Liver (tissue), 9 donors: ENCODE results near the gene TMEM178A. TPM values are rescaled to one million over a fixed set of nuclear protein-coding genes. Genes with fewer than 3 reads are reported as not detected.

ENCODE experiments used
- DNase-seq: peaks from one replicate; pipeline ENCODE4 v3.0.0-alpha.2; 2017; ENCODE audit warnings: low spot score
- H3K27ac ChIP-seq, 2 donors: one replicate each; pipeline ENCODE4 v1.7.0; 2013; ENCODE audit warnings: inconsistent platforms in 2 of 2, low read length in 2 of 2, control low read depth in 1 of 2, low read depth in 1 of 2, mild to moderate bottlenecking in 1 of 2
- H3K27me3 ChIP-seq, 4 donors: one replicate each; pipeline versions ENCODE4 v1.6.1 to v1.7.0; 2013; ENCODE audit warnings: low read length in 3 of 4, inconsistent platforms in 1 of 4, mild to moderate bottlenecking in 1 of 4, moderate library complexity in 1 of 4; ENCODE audit not compliant: control insufficient read depth in 4 of 4, insufficient read depth in 4 of 4
- H3K36me3 ChIP-seq, 4 donors: one replicate each; pipeline versions ENCODE4 v1.6.1 to v1.7.0; 2013; ENCODE audit warnings: low read length in 3 of 4, mild to moderate bottlenecking in 3 of 4, low read depth in 1 of 4, moderate library complexity in 1 of 4; ENCODE audit not compliant: control insufficient read depth in 4 of 4, insufficient read depth in 3 of 4
- H3K4me1 ChIP-seq, 4 donors: one replicate each; pipeline versions ENCODE4 v1.6.1 to v1.7.0; 2013; ENCODE audit warnings: low read length in 3 of 4, mild to moderate bottlenecking in 3 of 4, moderate library complexity in 1 of 4; ENCODE audit not compliant: control insufficient read depth in 4 of 4, insufficient read depth in 4 of 4
- H3K4me3 ChIP-seq, 3 donors: one replicate each; pipeline versions ENCODE4 v1.6.1 to v1.7.0; 2013; ENCODE audit warnings: low read length in 3 of 3, control low read depth in 1 of 3, low read depth in 1 of 3, mild to moderate bottlenecking in 1 of 3
- H3K9ac ChIP-seq, 2 donors: one replicate each; pipeline ENCODE4 v1.7.0; 2013; ENCODE audit warnings: low read length in 2 of 2, mild to moderate bottlenecking in 2 of 2, moderate library complexity in 2 of 2, control low read depth in 1 of 2, low read depth in 1 of 2
- H3K9me3 ChIP-seq, 4 donors: one replicate each; pipeline versions ENCODE4 v1.6.1 to v1.7.0; 2013; ENCODE audit warnings: low read length in 3 of 4; ENCODE audit not compliant: control insufficient read depth in 4 of 4
- EGR1 ChIP-seq, 2 donors: IDR thresholded peaks; 2 replicates each; pipeline ENCODE4 v1.6.1; 2016 to 2018; ENCODE audit warnings: antibody characterized with exemption in 2 of 2, low read depth in 2 of 2
- FOXA1 ChIP-seq: IDR thresholded peaks from 2 replicates; pipeline ENCODE4 v1.6.1; 2016; ENCODE audit warnings: antibody characterized with exemption
- FOXA2 ChIP-seq: IDR thresholded peaks from 2 replicates; pipeline ENCODE4 v1.6.1; 2016; ENCODE audit warnings: antibody characterized with exemption
- HNF4A ChIP-seq, 2 donors: conservative IDR thresholded peaks; 2 replicates each; pipeline ENCODE4 v1.6.1; 2016; ENCODE audit warnings: antibody characterized with exemption in 2 of 2, mild to moderate bottlenecking in 2 of 2
- HNF4G ChIP-seq: IDR thresholded peaks from 2 replicates; pipeline ENCODE4 v1.6.1; 2016; ENCODE audit warnings: antibody characterized with exemption
- JUND ChIP-seq, 2 donors: IDR thresholded peaks; 2 replicates each; pipeline ENCODE4 v1.6.1; 2016; ENCODE audit warnings: antibody characterized with exemption in 2 of 2
- NR2F2 ChIP-seq: IDR thresholded peaks from 2 replicates; pipeline ENCODE4 v1.6.1; 2016; ENCODE audit warnings: antibody characterized with exemption
- RAD21 ChIP-seq, 2 donors: IDR thresholded peaks; 2 replicates each; pipeline ENCODE4 v1.6.1; 2016; ENCODE audit warnings: antibody characterized with exemption in 2 of 2, mild to moderate bottlenecking in 2 of 2
- SP1 ChIP-seq: IDR thresholded peaks from 2 replicates; pipeline ENCODE4 v1.6.1; 2018; ENCODE audit warnings: antibody characterized with exemption, mild to moderate bottlenecking
- TAF1 ChIP-seq: conservative IDR thresholded peaks from 2 replicates; pipeline ENCODE4 v1.6.1; 2016; ENCODE audit warnings: antibody characterized with exemption, mild to moderate bottlenecking
- YY1 ChIP-seq: IDR thresholded peaks from 2 replicates; pipeline ENCODE4 v1.6.1; 2016; ENCODE audit warnings: antibody characterized with exemption, mild to moderate bottlenecking
- WGBS: extraction: QIAGEN DNeasy Blood & Tissue Kit; methylation state at CpG from one replicate; pipeline ENCODE4 v1.1.7; 2013; 5-methylcytosine and 5-hydroxymethylcytosine counted together
- polyA plus RNA-seq, 2 donors: library from polyadenylated mRNA; stranded (reverse) in 1 of 2; unstranded in 1 of 2; fragments of 200-250 nt in 1 of 2; fragments of >200 nt in 1 of 2; fragmentation: Nextera tagmentation in 1 of 2; extraction: Ambion mirVana in 1 of 2; gene quantifications; one replicate each; pipeline versions ENCODE4 v1.2.1 to v1.2.3, GENCODE V29; 2013 to 2015
- total RNA-seq, 2 donors: library from RNA; depleted of rRNA; stranded (reverse); fragments of >200 nt; gene quantifications; one replicate each; pipeline ENCODE4 v1.2.3, GENCODE V29; 2014
- TF ChIP-seq, protein P1 (sequence below): IDR thresholded peaks from 2 replicates; pipeline ENCODE4 v1.6.1; 2016; ENCODE audit warnings: antibody characterized with exemption
- TF ChIP-seq, protein P2 (sequence below): IDR thresholded peaks from 2 replicates; pipeline ENCODE4 v1.6.1; 2016; ENCODE audit warnings: antibody characterized with exemption
- TF ChIP-seq, protein P3 (sequence below): IDR thresholded peaks from 2 replicates; pipeline ENCODE4 v1.6.1; 2016; ENCODE audit warnings: antibody characterized with exemption
- TF ChIP-seq, protein P4 (sequence below): fragments of 150-350 bp; IDR thresholded peaks from 2 replicates; pipeline ENCODE4 v1.5.1; 2017; ENCODE audit warnings: improper control_type of control experiment, low read depth, low read length; ENCODE audit not compliant: missing input control
- TF ChIP-seq, protein P5 (sequence below): IDR thresholded peaks from 2 replicates; pipeline ENCODE4 v1.6.1; 2016; ENCODE audit warnings: antibody characterized with exemption, mild to moderate bottlenecking
- donor health status: healthy.
- donor health status: healthy.
- donor health status: healthy.
- donor health status: healthy.
- donor health status: healthy.

TMEM178A gene
- total and polyA plus RNA-seq, 4 donors, result 0.21 to 0.64 (median 0.49) TPM

DNA sequence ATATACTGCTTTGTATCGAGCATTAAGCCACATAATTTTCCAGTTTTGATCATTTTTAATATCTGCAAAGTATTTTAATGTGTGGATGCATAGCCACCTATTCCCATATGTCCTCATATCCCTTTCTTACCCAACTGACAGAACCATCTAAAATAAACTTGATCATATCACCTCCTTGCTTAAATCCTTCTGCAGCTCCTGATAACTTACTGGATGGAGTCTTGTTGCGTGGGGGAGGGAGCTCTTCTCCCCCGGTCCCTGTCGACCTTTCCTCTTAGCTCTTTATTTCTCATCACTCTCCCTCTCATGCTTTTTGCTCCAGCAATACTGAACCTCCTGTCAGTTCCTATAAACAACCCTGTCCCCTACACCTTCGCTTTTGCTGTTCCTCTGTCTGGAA is 18.7 kb downstream of the TMEM178A start (continued):
- TF ChIP-seq, protein P1, sequence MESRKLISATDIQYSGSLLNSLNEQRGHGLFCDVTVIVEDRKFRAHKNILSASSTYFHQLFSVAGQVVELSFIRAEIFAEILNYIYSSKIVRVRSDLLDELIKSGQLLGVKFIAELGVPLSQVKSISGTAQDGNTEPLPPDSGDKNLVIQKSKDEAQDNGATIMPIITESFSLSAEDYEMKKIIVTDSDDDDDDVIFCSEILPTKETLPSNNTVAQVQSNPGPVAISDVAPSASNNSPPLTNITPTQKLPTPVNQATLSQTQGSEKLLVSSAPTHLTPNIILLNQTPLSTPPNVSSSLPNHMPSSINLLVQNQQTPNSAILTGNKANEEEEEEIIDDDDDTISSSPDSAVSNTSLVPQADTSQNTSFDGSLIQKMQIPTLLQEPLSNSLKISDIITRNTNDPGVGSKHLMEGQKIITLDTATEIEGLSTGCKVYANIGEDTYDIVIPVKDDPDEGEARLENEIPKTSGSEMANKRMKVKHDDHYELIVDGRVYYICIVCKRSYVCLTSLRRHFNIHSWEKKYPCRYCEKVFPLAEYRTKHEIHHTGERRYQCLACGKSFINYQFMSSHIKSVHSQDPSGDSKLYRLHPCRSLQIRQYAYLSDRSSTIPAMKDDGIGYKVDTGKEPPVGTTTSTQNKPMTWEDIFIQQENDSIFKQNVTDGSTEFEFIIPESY, result no peak
- TF ChIP-seq HNF4A (conservative IDR thresholded peaks at IDR 0.05), result no peak
- TF ChIP-seq NR2F2, result no peak
- no peak for TF ChIP-seq YY1
- no peak for TF ChIP-seq HNF4G
- TF ChIP-seq, protein P2, sequence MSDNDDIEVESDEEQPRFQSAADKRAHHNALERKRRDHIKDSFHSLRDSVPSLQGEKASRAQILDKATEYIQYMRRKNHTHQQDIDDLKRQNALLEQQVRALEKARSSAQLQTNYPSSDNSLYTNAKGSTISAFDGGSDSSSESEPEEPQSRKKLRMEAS, result no peak

DNA sequence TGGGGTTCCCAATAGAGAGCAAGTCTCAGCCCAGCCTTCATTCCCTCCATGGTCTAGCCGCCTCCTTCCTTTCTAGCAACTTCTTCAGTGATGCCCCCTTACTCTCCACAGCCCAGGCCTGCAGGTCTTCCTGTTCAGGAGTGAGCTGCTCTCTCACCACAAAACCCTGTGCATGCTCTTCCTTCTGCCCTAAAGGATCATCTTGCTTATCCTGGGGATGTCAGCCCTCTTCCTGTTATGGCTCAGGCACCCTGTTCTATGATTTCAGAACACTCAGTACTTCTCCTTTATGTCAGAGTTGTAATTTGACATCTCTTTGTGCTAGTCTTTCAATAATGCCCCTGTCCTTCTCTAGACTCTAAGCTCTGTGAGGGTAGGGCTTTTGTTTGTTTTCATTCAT is 19.4 kb downstream of the TMEM178A start:
- no peak overlapping the region for H3K4me3 ChIP-seq
- no peak overlapping the region for H3K27ac ChIP-seq
- no peak overlapping the region for H3K9ac ChIP-seq
- DNase-seq, result no peak
- H3K27me3 ChIP-seq, result no peaks in the 10 kb centered on the region
- 94% methylated on average over 1 of the region's 1 CpG for WGBS
- no peaks in the 10 kb centered on the region for H3K4me1 ChIP-seq
- H3K36me3 ChIP-seq, result no peaks in the 10 kb centered on the region
- H3K9me3 ChIP-seq, result peaks cover 0 to under 1% (median 0%) of the 10 kb centered on the region in 4 donors
- TF ChIP-seq FOXA1 (no peak), NR2F2 (no peak), HNF4A (conservative IDR thresholded peaks at IDR 0.05) (no peak), TAF1 (no peak), HNF4G (no peak), EGR1 (IDR thresholded peaks at IDR 0.05; ENCODE audit: low read depth in 2 of 2) (no peak), RAD21 (IDR thresholded peaks at IDR 0.05) (no peak), YY1 (no peak), SP1 (no peak), JUND (IDR thresholded peaks at IDR 0.05) (no peak), FOXA2 (no peak)
- TF ChIP-seq, protein P3, sequence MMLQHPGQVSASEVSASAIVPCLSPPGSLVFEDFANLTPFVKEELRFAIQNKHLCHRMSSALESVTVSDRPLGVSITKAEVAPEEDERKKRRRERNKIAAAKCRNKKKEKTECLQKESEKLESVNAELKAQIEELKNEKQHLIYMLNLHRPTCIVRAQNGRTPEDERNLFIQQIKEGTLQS, result no peak
- TF ChIP-seq, protein P4, sequence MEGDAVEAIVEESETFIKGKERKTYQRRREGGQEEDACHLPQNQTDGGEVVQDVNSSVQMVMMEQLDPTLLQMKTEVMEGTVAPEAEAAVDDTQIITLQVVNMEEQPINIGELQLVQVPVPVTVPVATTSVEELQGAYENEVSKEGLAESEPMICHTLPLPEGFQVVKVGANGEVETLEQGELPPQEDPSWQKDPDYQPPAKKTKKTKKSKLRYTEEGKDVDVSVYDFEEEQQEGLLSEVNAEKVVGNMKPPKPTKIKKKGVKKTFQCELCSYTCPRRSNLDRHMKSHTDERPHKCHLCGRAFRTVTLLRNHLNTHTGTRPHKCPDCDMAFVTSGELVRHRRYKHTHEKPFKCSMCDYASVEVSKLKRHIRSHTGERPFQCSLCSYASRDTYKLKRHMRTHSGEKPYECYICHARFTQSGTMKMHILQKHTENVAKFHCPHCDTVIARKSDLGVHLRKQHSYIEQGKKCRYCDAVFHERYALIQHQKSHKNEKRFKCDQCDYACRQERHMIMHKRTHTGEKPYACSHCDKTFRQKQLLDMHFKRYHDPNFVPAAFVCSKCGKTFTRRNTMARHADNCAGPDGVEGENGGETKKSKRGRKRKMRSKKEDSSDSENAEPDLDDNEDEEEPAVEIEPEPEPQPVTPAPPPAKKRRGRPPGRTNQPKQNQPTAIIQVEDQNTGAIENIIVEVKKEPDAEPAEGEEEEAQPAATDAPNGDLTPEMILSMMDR, result no peak
- TF ChIP-seq, protein P1, result no peak
- TF ChIP-seq, protein P5, sequence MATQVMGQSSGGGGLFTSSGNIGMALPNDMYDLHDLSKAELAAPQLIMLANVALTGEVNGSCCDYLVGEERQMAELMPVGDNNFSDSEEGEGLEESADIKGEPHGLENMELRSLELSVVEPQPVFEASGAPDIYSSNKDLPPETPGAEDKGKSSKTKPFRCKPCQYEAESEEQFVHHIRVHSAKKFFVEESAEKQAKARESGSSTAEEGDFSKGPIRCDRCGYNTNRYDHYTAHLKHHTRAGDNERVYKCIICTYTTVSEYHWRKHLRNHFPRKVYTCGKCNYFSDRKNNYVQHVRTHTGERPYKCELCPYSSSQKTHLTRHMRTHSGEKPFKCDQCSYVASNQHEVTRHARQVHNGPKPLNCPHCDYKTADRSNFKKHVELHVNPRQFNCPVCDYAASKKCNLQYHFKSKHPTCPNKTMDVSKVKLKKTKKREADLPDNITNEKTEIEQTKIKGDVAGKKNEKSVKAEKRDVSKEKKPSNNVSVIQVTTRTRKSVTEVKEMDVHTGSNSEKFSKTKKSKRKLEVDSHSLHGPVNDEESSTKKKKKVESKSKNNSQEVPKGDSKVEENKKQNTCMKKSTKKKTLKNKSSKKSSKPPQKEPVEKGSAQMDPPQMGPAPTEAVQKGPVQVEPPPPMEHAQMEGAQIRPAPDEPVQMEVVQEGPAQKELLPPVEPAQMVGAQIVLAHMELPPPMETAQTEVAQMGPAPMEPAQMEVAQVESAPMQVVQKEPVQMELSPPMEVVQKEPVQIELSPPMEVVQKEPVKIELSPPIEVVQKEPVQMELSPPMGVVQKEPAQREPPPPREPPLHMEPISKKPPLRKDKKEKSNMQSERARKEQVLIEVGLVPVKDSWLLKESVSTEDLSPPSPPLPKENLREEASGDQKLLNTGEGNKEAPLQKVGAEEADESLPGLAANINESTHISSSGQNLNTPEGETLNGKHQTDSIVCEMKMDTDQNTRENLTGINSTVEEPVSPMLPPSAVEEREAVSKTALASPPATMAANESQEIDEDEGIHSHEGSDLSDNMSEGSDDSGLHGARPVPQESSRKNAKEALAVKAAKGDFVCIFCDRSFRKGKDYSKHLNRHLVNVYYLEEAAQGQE, result no peak
